HG02981 (cell line): ENCODE data around the gene FOXD4L6.
"Not testable (repeated sequence)": the region's sequence is repeated elsewhere in the genome, so short reads cannot be mapped to it uniquely, and the experiment has no call there.

Experiments used
- ATAC-seq: cut with Tn5 transposase; IDR thresholded peaks from one replicate; pipeline ENCODE4 v1.9.1; 2021; ENCODE audit warnings: mild to moderate bottlenecking, moderate library complexity; ENCODE audit not compliant: unreplicated experiment

Gene FOXD4L6

GRCh38 chr9:41128581-41128980 lies at the start of gene FOXD4L6:
Gene FOXD4L6 (minus strand): TSS chr9:41128681. CDS start chr9:41128383, 298 bp downstream.
- not testable (repeated sequence) for ATAC-seq

GRCh38 chr9:41174994-41175393 lies 46.5 kb upstream of the FOXD4L6 start:
- ATAC-seq, result not testable (repeated sequence)

GRCh38 chr9:41150116-41150515 lies 21.6 kb upstream of the FOXD4L6 start:
- not testable (repeated sequence) for ATAC-seq

DNA sequence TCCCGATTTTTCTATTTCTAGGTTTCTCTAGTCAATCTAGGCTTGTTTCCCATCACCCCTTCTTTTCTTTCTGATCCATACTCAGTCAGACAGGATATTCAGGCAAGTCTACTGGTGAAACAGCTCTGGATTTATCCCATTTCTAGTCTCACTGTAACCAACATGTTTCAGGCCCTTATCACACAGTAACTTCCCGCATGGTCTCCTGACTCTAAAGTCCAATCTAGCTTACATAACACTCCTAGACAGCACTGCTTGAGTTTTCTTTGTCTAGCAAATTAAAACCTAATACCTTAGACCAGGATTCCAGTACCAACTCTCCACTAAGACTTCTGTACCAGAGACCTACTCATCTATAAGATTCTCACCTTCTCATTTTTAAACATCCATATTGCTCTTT lies 13.4 kb upstream of the FOXD4L6 start:
- not testable (repeated sequence) for ATAC-seq

DNA sequence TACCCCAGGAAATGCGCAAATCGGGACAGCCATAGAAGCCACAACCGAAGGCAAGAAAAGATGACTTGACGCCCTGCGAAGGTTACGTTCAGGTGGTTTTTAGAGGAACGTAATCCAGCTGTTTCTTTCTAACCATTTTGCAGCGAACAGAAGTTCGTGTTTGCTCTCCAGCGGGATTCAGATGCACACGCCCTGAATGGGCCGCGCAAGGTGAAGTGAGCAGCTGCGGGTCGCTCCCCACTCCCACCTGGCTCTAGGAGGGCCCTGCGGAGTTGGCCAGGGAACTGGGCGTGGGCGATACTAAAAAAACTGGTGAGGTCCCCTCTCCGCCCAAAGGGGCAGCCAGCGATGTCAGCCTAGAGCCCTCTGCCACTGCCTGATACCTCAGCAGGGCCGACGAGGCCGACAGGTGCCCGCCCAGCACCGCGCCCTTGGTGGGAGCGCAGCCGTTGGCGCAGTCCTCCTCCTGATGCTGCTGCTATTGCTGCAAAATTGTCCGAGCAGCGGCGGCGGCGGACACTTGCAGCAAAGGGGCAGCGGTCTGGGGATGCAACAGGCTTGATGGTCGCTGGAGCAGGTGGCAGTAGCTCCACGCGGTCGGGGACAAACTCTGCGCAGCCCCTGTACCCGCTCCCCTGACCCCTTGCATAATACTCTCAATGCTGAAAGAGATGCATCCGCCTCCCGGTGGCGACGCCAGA lies 1.6 kb downstream of the FOXD4L6 start:
- not testable (repeated sequence) for ATAC-seq

GRCh38 chr9:41125936-41126335 lies 2.5 kb downstream of the FOXD4L6 start:
- ATAC-seq, result not testable (repeated sequence)

DNA sequence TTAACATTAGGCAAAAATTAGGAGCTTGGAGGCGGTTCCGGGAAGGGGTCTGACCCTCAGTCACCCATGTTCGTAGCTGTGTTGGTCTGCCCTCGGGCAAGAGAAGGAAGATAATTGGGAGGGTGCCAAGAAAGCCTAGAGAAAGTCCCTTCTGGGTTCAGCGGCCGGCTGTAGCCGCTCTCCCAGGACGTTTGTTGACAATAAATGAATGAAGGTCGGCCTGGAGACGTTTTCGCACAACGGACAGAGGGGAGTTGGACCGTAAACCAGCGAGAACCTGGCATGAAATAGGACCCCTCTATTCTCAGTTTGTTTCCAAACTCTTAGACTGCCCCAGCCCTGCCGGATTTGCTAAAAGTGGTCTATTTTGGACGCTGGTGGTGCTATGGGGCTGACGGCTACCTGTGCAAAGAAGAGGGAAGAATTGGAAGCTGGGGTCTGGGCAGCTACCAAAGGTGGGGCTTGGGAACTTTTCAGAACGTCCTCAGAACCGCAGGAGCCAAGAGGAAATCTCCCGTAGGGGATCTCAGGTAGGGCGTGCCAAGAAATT lies 3.3 kb downstream of the FOXD4L6 start:
- not testable (repeated sequence) for ATAC-seq

DNA sequence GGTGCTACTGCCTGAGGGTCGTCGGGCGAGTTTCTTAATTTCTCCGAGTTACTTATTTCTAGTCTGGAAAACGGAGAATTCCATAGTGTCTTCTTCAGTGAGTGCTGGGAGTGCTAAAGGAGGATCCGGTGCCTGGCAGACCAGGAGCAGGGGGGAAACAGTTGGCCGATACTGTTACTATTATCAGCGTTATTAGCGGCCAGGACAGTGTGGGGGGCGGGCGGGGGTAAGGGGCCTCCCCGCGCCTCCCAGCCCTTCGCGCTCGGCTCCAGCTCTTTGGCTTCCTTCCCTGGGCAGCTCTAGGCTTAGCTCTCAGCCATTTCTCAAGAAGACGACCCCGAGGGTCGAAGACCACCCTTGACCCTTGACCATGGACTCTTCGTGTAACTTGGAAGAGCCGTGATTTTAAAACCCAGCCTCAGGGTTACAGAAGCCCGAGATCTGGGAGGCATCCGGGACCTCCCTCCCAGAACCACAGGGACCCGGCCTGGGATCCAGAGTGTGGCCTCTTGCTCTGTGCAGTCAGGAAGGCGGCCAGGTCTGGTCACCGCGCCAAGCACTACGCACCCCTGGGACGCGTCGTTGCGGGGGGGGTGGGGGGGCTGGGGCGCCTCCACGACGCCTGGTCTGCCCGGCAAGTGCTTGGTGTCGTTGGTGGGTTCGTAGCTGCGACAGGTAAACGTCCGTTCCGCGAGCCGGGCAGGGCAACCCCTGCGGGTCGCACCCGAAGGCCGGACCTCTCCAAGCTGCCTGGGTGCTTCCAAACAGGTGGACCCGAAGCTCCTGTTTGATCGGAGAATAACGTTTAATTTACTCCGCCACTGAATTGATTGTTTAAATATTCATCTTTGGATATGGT lies 4.0 kb downstream of the FOXD4L6 start:
- not testable (repeated sequence) for ATAC-seq

GRCh38 chr9:41123812-41124211 lies 4.7 kb downstream of the FOXD4L6 start:
- ATAC-seq, result not testable (repeated sequence)

- not testable (repeated sequence) for ATAC-seq
Observed at GRCh38 chr9:41123396-41123795, 5.1 kb downstream of the FOXD4L6 start.

DNA sequence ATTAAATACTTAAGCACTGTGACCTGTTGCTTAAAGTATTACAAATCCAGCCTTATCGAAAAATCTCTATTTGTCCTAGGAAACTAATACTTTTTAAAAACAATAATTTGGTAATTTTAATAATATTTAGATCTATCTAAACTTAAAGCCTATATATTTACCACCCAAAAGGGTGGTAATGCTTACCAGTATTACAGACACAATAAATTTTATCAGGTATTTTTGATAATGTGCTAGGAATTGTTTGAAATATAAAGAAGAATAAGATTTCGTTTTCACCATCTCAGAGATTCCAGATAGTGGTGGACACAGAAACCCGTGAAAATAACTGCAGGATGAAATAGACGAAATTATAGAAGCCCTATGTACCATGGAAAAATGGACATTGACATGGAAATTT lies 7.8 kb downstream of the FOXD4L6 start:
- ATAC-seq, result not testable (repeated sequence)

- not testable (repeated sequence) for ATAC-seq
Observed at GRCh38 chr9:41119719-41120118, 8.8 kb downstream of the FOXD4L6 start.

- ATAC-seq, result not testable (repeated sequence)
Observed at GRCh38 chr9:41119311-41119710, 9.2 kb downstream of the FOXD4L6 start.

GRCh38 chr9:41113348-41113747 lies 15.1 kb downstream of the FOXD4L6 start:
- not testable (repeated sequence) for ATAC-seq

GRCh38 chr9:41111414-41111813 lies 17.1 kb downstream of the FOXD4L6 start:
- ATAC-seq, result not testable (repeated sequence)

DNA sequence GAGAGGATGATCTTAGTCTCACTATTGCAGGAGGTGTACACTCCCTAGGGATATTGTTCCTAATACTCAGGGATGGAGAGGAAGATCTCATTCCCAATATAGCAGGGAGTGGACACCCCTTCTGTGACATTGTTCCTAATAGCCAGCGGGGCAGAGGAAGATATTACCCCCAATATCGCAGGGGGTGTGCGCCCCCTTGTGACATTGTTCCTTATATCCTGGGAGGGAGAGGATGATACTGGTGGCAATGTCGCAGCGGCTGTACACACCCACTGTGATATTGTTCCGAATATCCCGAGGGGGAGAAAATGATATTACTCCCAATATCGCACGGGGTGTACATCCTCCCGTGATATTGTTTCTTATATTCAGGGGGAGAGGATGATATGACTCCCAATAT lies 17.6 kb downstream of the FOXD4L6 start:
- not testable (repeated sequence) for ATAC-seq

DNA sequence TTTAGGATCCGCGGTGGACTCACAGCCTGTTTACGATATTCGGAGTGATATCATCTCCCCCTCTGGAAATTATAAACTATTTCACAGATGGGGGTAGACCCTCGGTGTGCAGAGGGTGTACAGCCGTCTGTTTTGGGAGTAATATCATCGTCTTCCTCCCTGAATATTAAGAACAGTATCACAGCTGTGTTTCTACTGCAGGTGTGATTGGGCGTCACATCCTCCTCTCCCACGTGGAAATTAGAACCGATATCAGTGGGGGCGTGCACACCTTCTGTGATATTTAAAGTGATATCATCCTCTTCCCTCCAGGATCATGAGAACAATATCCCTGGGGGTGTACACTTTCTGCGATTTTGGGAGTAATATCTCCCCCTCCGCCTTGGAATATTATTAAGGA lies 19.2 kb downstream of the FOXD4L6 start:
- ATAC-seq, result not testable (repeated sequence)

DNA sequence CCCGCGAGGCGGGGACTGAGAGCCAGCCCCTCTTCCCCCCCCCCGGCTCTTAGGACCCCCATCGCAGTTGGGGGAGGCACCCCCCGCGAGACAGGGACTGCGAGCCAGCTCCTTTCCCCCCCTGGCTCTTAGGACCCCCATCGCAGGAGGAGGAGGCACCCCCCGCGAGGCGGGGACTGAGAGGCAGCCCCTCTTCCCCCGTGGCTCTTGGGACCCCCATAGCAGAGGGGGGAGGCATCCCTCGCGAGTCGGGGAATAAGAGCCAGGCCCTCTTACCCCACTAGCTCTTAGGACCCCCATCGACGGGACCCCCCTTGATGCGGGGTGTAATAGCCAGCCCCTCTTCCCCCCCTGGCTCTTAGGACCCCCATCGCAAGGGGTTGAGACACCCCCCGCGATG lies 19.7 kb downstream of the FOXD4L6 start:
- not testable (repeated sequence) for ATAC-seq

GRCh38 chr9:41106472-41107116 lies 21.9 kb downstream of the FOXD4L6 start:
- not testable (repeated sequence) for ATAC-seq

- not testable (repeated sequence) for ATAC-seq
Observed at GRCh38 chr9:41105557-41106253, 22.8 kb downstream of the FOXD4L6 start.
